Gastrocnemius medialis (tissue), 4 donors: ENCODE measurements around the gene PCDHGB4. TPM values are rescaled to one million over a fixed set of nuclear protein-coding genes. Genes with fewer than 3 reads are reported as not detected.
A peak's percentile ranks its signal among the peaks of the same experiment; 100 is the strongest.
"Not testable (repeated sequence)": the region's sequence is repeated elsewhere in the genome, so short reads cannot be mapped to it uniquely, and the experiment has no call there.

Source experiments
- ATAC-seq, 2 donors: fragments of 150-250 bp; one replicate each; pipeline ENCODE4 v1.9.1; 2016
- DNase-seq, 2 donors: peaks; one replicate each; pipeline ENCODE4 v3.0.0-alpha.2; 2019
- H3K27ac ChIP-seq, 4 donors: fragments of 200-600 bp; sonication (generic); 1 replicate in 1 of 4; 2 replicates in 3 of 4; pipeline ENCODE4 v1.5.1; 2016 to 2018; ENCODE audit warnings: mild to moderate bottlenecking in 2 of 4, moderate library complexity in 1 of 4
- H3K27me3 ChIP-seq, 3 donors: fragments of 200-600 bp; sonication (generic) in 2 of 3; 1 replicate in 1 of 3; 2 replicates in 2 of 3; pipeline versions ENCODE4 v1.5.1 to v1.6.0; 2016 to 2019; ENCODE audit warnings: mild to moderate bottlenecking in 1 of 3, moderate library complexity in 1 of 3
- H3K36me3 ChIP-seq, 2 donors: fragments of 200-600 bp; sonication (generic) in 1 of 2; one replicate each; pipeline ENCODE4 v1.5.1; 2017 to 2018
- H3K4me1 ChIP-seq, 2 donors: fragments of 200-600 bp; sonication (generic) in 1 of 2; one replicate each; pipeline ENCODE4 v1.5.1; 2016 to 2017; ENCODE audit warnings: mild to moderate bottlenecking in 2 of 2
- H3K4me3 ChIP-seq, 4 donors: fragments of 200-600 bp; sonication (generic) in 3 of 4; 1 replicate in 1 of 4; 2 replicates in 3 of 4; pipeline ENCODE4 v1.5.1; 2016 to 2019; ENCODE audit warnings: mild to moderate bottlenecking in 2 of 4
- H3K9me3 ChIP-seq, 3 donors: fragments of 200-600 bp; sonication (generic) in 2 of 3; 1 replicate in 1 of 3; 2 replicates in 2 of 3; pipeline ENCODE4 v1.5.1; 2016 to 2019
- CTCF ChIP-seq, 5 experiments: fragments of 450-650 bp in 3 of 5; fragments of 200-600 bp in 2 of 5; sonication (generic) in 2 of 5; IDR thresholded peaks in 4 of 5; conservative IDR thresholded peaks in 1 of 5; 1 replicate in 4 of 5; 2 replicates in 1 of 5; pipeline ENCODE4 v1.5.1; 2016 to 2019; ENCODE audit warnings: antibody characterized with exemption in 5 of 5, mild to moderate bottlenecking in 3 of 5, moderate library complexity in 3 of 5
- POLR2A ChIP-seq, 2 donors: fragments of 450-650 bp; IDR thresholded peaks; one replicate each; pipeline ENCODE4 v1.6.1; 2017; ENCODE audit warnings: antibody characterized with exemption in 2 of 2, mild to moderate bottlenecking in 2 of 2, moderate library complexity in 2 of 2
- in situ Hi-C, 4 donors: fragments of 200-750 bp; cut with MboI; loops; one replicate each; pipeline versions ENCODE4 v1.15.0 to v1.8.0; 2017; ENCODE audit warnings: low sequenced_read_pairs in 4 of 4
- intact Hi-C: fragments of 100-400 bp; cut with DNase I; formaldehyde crosslinking; loops from one replicate; pipeline ENCODE4 v1.15.1; 2023; ENCODE audit warnings: low total_unique reads
- total RNA-seq, 4 donors: library from RNA; depleted of rRNA; stranded (reverse); fragments of >200 nt; gene quantifications; one replicate each; pipeline versions ENCODE4 v1.1.0 to v1.2.3, GENCODE V29; 2016

The PCDHGB4 gene
- total RNA-seq, 4 donors from 2014 or later: 0.88 to 2.1 (median 1.3) TPM

GRCh38 chr5:141371572-141372475 is 15.7 kb upstream of the PCDHGB4 start:
- no peak for ATAC-seq
- peaks cover 0 to 15% (median 8%) of the 10 kb centered on the region in 3 donors for H3K27me3 ChIP-seq
- no peak for DNase-seq
- H3K27ac ChIP-seq: no peak overlapping the region
- TF ChIP-seq POLR2A (IDR thresholded peaks at IDR 0.05) (no peak), CTCF (IDR thresholded peaks at IDR 0.05 in 4 of 5, conservative IDR thresholded peaks at IDR 0.05 in 1 of 5) (no peak)
- H3K9me3 ChIP-seq: peaks cover 0 to 13% (median 4%) of the 10 kb centered on the region in 3 donors
- H3K36me3 ChIP-seq: no peaks in the 10 kb centered on the region
- H3K4me1 ChIP-seq: peaks cover 0 to 4% of the 10 kb centered on the region in 2 donors
- intact Hi-C loops: loop anchor here (5.0 kb wide), 1 partner anchor 40 kb away; the partner anchor contains the start of gene PCDHGA10
- in situ Hi-C loops: no loop called here
- H3K4me3 ChIP-seq: peak overlapping the region in 1 of 4 donors; percentile 50

GRCh38 chr5:141373673-141374317 is 13.7 kb upstream of the PCDHGB4 start, which contains the start of gene PCDHGA6:
Gene PCDHGA6, plus strand, starts transcription at chr5:141373891. Its CDS starts 193 bp downstream, at chr5:141374084.
- Histone ChIP-seq H3K9me3 (peaks cover 0 to 13% (median 4%) of the 10 kb centered on the region in 3 donors), H3K4me3 (peak within 1 kb of the TSS; percentile 23 to 53 (median 42)), H3K27ac (no peak within 1 kb of the TSS), H3K36me3 (no peaks in the 10 kb centered on the region), H3K4me1 (peaks cover 0 to 4% of the 10 kb centered on the region in 2 donors), H3K27me3 (peaks cover 0 to 11% (median 8%) of the 10 kb centered on the region in 3 donors)
- no peak for ATAC-seq
- intact Hi-C loops (loop anchor here (5.0 kb wide), 1 partner anchor 39 kb away; the partner anchor contains the start of gene PCDHGA10), in situ Hi-C loops (no loop called here)
- no peak for DNase-seq
- TF ChIP-seq CTCF (IDR thresholded peaks at IDR 0.05 in 4 of 5, conservative IDR thresholded peaks at IDR 0.05 in 1 of 5) (peak in 3 of 5 experiments; percentile 41 to 55 (median 45)), POLR2A (IDR thresholded peaks at IDR 0.05) (no peak)

- TF ChIP-seq POLR2A (IDR thresholded peaks at IDR 0.05): no peak
- H3K27ac ChIP-seq: no peak overlapping the region
- DNase-seq (no peak), ATAC-seq (no peak)
- peaks cover 0 to 4% of the 10 kb centered on the region in 2 donors for H3K4me1 ChIP-seq
- no peaks in the 10 kb centered on the region for H3K36me3 ChIP-seq
- peaks cover 0 to 13% (median 4%) of the 10 kb centered on the region in 3 donors for H3K9me3 ChIP-seq
- intact Hi-C loops (loop anchor here (5.0 kb wide), 1 partner anchor 38 kb away; the partner anchor contains the start of gene PCDHGA10), in situ Hi-C loops (no loop called here)
- peak overlapping the region in 2 of 4 donors; percentile 43 to 53 for H3K4me3 ChIP-seq
- H3K27me3 ChIP-seq: peaks cover 0 to 8% (median 5%) of the 10 kb centered on the region in 3 donors
Measured at GRCh38 chr5:141374627-141375026, 12.9 kb upstream of the PCDHGB4 start.

- H3K36me3 ChIP-seq, DNase-seq, ATAC-seq, intact Hi-C loops, H3K4me3 ChIP-seq, H3K27ac ChIP-seq, in situ Hi-C loops, H3K27me3 ChIP-seq, H3K4me1 ChIP-seq: not testable (repeated sequence)
- H3K9me3 ChIP-seq: peaks cover 0 to 13% (median 4%) of the 10 kb centered on the region in 3 donors
Measured at GRCh38 chr5:141375444-141376155, 11.9 kb upstream of the PCDHGB4 start.
